Smooth muscle cell (in vitro differentiated cells): ENCODE results near the gene MCTP1. TPM values are rescaled to one million over a fixed set of nuclear protein-coding genes. Genes with fewer than 3 reads are reported as not detected.

Experiments used
- DNase-seq: peaks from one replicate; lab custom pipeline; 2025; ENCODE audit not compliant: unreplicated experiment; lab: John Stamatoyannopoulos, UW
- H2AFZ ChIP-seq: fragments of 200-600 bp; sonication (generic); 2 replicates; pipeline ENCODE4 v1.6.0; 2016; ENCODE audit warnings: antibody characterized with exemption, low read depth, mild to moderate bottlenecking
- H3F3A ChIP-seq: fragments of 200-600 bp; sonication (generic); 2 replicates; pipeline ENCODE4 v1.6.0; 2017; ENCODE audit warnings: antibody characterized with exemption, low read depth
- H3K27ac ChIP-seq: fragments of 200-600 bp; sonication (generic); 2 replicates; pipeline ENCODE4 v1.5.1; 2016; ENCODE audit warnings: low read depth, mild to moderate bottlenecking
- H3K27me3 ChIP-seq: fragments of 200-600 bp; sonication (generic); 2 replicates; pipeline ENCODE4 v1.6.1; 2016; ENCODE audit warnings: low read depth, mild to moderate bottlenecking
- H3K36me3 ChIP-seq: fragments of 200-600 bp; sonication (generic); 2 replicates; pipeline ENCODE4 v1.5.1; 2016; ENCODE audit warnings: low read depth
- H3K4me1 ChIP-seq: fragments of 200-600 bp; sonication (generic); 2 replicates; pipeline ENCODE4 v1.5.1; 2016; ENCODE audit warnings: low read depth
- H3K4me2 ChIP-seq: fragments of 200-600 bp; sonication (generic); 2 replicates; pipeline ENCODE4 v1.6.0; 2016; ENCODE audit warnings: mild to moderate bottlenecking
- H3K4me3 ChIP-seq: fragments of 200-600 bp; sonication (generic); 2 replicates; pipeline ENCODE4 v1.5.1; 2016; ENCODE audit warnings: mild to moderate bottlenecking
- H3K79me2 ChIP-seq: fragments of 200-600 bp; sonication (generic); 2 replicates; pipeline ENCODE4 v1.6.0; 2016; ENCODE audit warnings: low read depth, mild to moderate bottlenecking
- H3K9ac ChIP-seq: fragments of 200-600 bp; sonication (generic); 2 replicates; pipeline ENCODE4 v1.6.0; 2016; ENCODE audit warnings: low read depth
- H3K9me3 ChIP-seq: fragments of 200-600 bp; sonication (generic); replicated peaks from 2 replicates; pipeline ENCODE4 v1.5.1; 2016; ENCODE audit warnings: low read depth
- H4K20me1 ChIP-seq: fragments of 200-600 bp; sonication (generic); 2 replicates; pipeline ENCODE4 v1.6.0; 2016; ENCODE audit warnings: low read depth
- CTCF ChIP-seq: fragments of 200-600 bp; sonication (generic); IDR thresholded peaks from 2 replicates; pipeline ENCODE4 v1.5.1; 2017; ENCODE audit warnings: borderline replicate concordance, mild to moderate bottlenecking, antibody characterized with exemption; ENCODE audit not compliant: insufficient read depth, poor library complexity, severe bottlenecking
- WGBS: methylation state at CpG from one replicate; pipeline ENCODE4 v1.1.7; 2016; ENCODE audit warnings: low lambda C conversion rate; 5-methylcytosine and 5-hydroxymethylcytosine counted together
- polyA plus RNA-seq: library from polyadenylated mRNA; unstranded; fragments of >200 nt; fragmentation: Nextera tagmentation; extraction: Ambion mirVana; gene quantifications from 2 replicates; pipeline ENCODE4 v1.2.1, GENCODE V29; 2016
- total RNA-seq: library from RNA; depleted of rRNA; stranded (reverse); fragments of >200 nt; gene quantifications from 2 replicates; pipeline ENCODE4 v1.2.3, GENCODE V29; 2014

Gene MCTP1
- total and polyA plus RNA-seq, 2 experiments from 2014 or later = 1.1 to 4.8 TPM

- TF ChIP-seq CTCF = no peak
- Histone ChIP-seq H3K4me1 (peaks cover 6% of the 10 kb centered on the region), H3K27me3 (no peaks in the 10 kb centered on the region), H2AFZ (no peak overlapping the region), H4K20me1 (no peaks in the 10 kb centered on the region), H3K36me3 (no peaks in the 10 kb centered on the region), H3K9me3 (no peaks in the 10 kb centered on the region), H3K4me3 (no peak overlapping the region), H3F3A (peaks cover 3% of the 10 kb centered on the region), H3K4me2 (no peak overlapping the region), H3K27ac (no peak overlapping the region), H3K9ac (no peak overlapping the region), H3K79me2 (no peaks in the 10 kb centered on the region)
- no peak for DNase-seq
- WGBS = 80% methylated on average over 7 of the region's 7 CpGs
These were observed 493.1 kb downstream of the MCTP1 start for GRCh38 chr5:94791829-94792228.

- Histone ChIP-seq H3K4me2 (no peak overlapping the region), H3K9ac (no peak overlapping the region), H3K4me3 (no peak overlapping the region), H3K9me3 (no peaks in the 10 kb centered on the region), H2AFZ (no peak overlapping the region), H3K36me3 (no peaks in the 10 kb centered on the region), H3K79me2 (no peaks in the 10 kb centered on the region), H3K4me1 (peaks cover 6% of the 10 kb centered on the region), H3K27me3 (no peaks in the 10 kb centered on the region), H3K27ac (no peak overlapping the region), H4K20me1 (no peaks in the 10 kb centered on the region), H3F3A (no peaks in the 10 kb centered on the region)
- WGBS = 80% methylated on average over 4 of the region's 4 CpGs
- DNase-seq = no peak
- TF ChIP-seq CTCF = no peak
These were observed 496.4 kb downstream of the MCTP1 start for GRCh38 chr5:94788527-94788926.

- Histone ChIP-seq H3K9ac (no peak overlapping the region), H3K79me2 (no peaks in the 10 kb centered on the region), H2AFZ (no peak overlapping the region), H3K4me3 (no peak overlapping the region), H3K27ac (no peak overlapping the region), H3K4me1 (peaks cover 6% of the 10 kb centered on the region), H3K9me3 (no peaks in the 10 kb centered on the region), H3K27me3 (no peaks in the 10 kb centered on the region), H3F3A (no peaks in the 10 kb centered on the region), H3K4me2 (no peak overlapping the region), H4K20me1 (no peaks in the 10 kb centered on the region), H3K36me3 (no peaks in the 10 kb centered on the region)
- whole genome bisulfite sequencing = 78% methylated on average over 7 of the region's 7 CpGs
- TF ChIP-seq CTCF = peak; percentile 25
- no peak for DNase-seq
These were observed 500.1 kb downstream of the MCTP1 start for GRCh38 chr5:94784536-94785505.
